CD14-positive monocyte (primary cell): Measurements from ENCODE around the gene XYLB. TPM values are rescaled to one million over a fixed set of nuclear protein-coding genes. Genes with fewer than 3 reads are reported as not detected.

Source experiments
- DNase-seq, 3 donors: peaks; one replicate each; pipeline ENCODE4 v3.0.0-alpha.2; 2011 to 2022
- H2AFZ ChIP-seq: 2 replicates; pipeline ENCODE4 v1.6.0; 2012; ENCODE audit warnings: mild to moderate bottlenecking, low read depth, low read length, inconsistent platforms; ENCODE audit not compliant: insufficient read depth, poor library complexity, severe bottlenecking
- H3K27ac ChIP-seq, 2 donors: 1 replicate in 1 of 2; 2 replicates in 1 of 2; pipeline ENCODE4 v1.5.1; 2012 to 2013; ENCODE audit warnings: low read length in 2 of 2, control low read depth in 1 of 2, inconsistent platforms in 1 of 2, low read depth in 1 of 2, mild to moderate bottlenecking in 1 of 2
- H3K27me3 ChIP-seq, 2 donors: one replicate each; pipeline versions ENCODE4 v1.6.0 to v1.6.1; 2011 to 2013; ENCODE audit warnings: low read length in 2 of 2; ENCODE audit not compliant: control insufficient read depth in 2 of 2, insufficient read depth in 2 of 2
- H3K36me3 ChIP-seq, 2 donors: replicated peaks in 1 of 2; 1 replicate in 1 of 2; 2 replicates in 1 of 2; pipeline versions ENCODE4 v1.5.1 to v1.6.1; 2012 to 2013; ENCODE audit warnings: low read length in 2 of 2, control low read depth in 1 of 2, inconsistent platforms in 1 of 2, mild to moderate bottlenecking in 1 of 2; ENCODE audit not compliant: insufficient read depth in 2 of 2, control insufficient read depth in 1 of 2
- H3K4me1 ChIP-seq, 2 donors: 1 replicate in 1 of 2; 2 replicates in 1 of 2; pipeline versions ENCODE4 v1.5.1 to v1.6.1; 2012 to 2013; ENCODE audit warnings: low read length in 2 of 2, control low read depth in 1 of 2, inconsistent platforms in 1 of 2, mild to moderate bottlenecking in 1 of 2, moderate library complexity in 1 of 2; ENCODE audit not compliant: insufficient read depth in 2 of 2, control insufficient read depth in 1 of 2
- H3K4me2 ChIP-seq: replicated peaks from 2 replicates; pipeline ENCODE3; 2012; ENCODE audit warnings: low read length, moderate library complexity, mild to moderate bottlenecking; ENCODE audit not compliant: poor library complexity, severe bottlenecking; ENCODE audit errors: extremely low read depth
- H3K4me3 ChIP-seq, 3 experiments: fragments of 200-600 bp in 1 of 3; sonication (generic) in 1 of 3; replicated peaks in 1 of 3; 1 replicate in 2 of 3; 2 replicates in 1 of 3; pipeline ENCODE4 v1.5.1; 2011 to 2013; ENCODE audit warnings: low read length in 3 of 3, mild to moderate bottlenecking in 3 of 3, control low read depth in 2 of 3, low read depth in 2 of 3, inconsistent platforms in 1 of 3, moderate library complexity in 1 of 3
- H3K79me2 ChIP-seq: 2 replicates; pipeline ENCODE4 v1.6.0; 2012; ENCODE audit warnings: mild to moderate bottlenecking, control low read depth, inconsistent platforms, low read length, moderate library complexity; ENCODE audit not compliant: insufficient read depth
- H3K9ac ChIP-seq: 2 replicates; pipeline ENCODE4 v1.6.0; 2017; ENCODE audit warnings: low read length, mild to moderate bottlenecking; ENCODE audit not compliant: insufficient read depth, poor library complexity, severe bottlenecking
- H3K9me3 ChIP-seq, 2 donors: replicated peaks in 1 of 2; 1 replicate in 1 of 2; 2 replicates in 1 of 2; pipeline versions ENCODE4 v1.5.1 to v1.6.1; 2012 to 2013; ENCODE audit warnings: low read length in 2 of 2, control low read depth in 1 of 2; ENCODE audit not compliant: control insufficient read depth in 1 of 2, insufficient read depth in 1 of 2
- H4K20me1 ChIP-seq: 2 replicates; pipeline ENCODE4 v1.6.0; 2012; ENCODE audit warnings: mild to moderate bottlenecking, low read length, control low read depth, moderate library complexity; ENCODE audit not compliant: insufficient read depth
- H3K27ac Mint-ChIP-seq, 7 donors: one replicate each; pipeline ENCODE4 v1.8.0; 2020; ENCODE audit warnings: mild to moderate bottlenecking in 7 of 7, mixed read lengths in 7 of 7, moderate library complexity in 6 of 7, inconsistent platforms in 2 of 7
- H3K27me3 Mint-ChIP-seq, 3 donors: one replicate each; pipeline ENCODE4 v1.8.0; 2021 to 2022; ENCODE audit warnings: low read depth in 3 of 3, mild to moderate bottlenecking in 3 of 3, mixed read lengths in 3 of 3, moderate library complexity in 3 of 3, inconsistent platforms in 1 of 3
- H3K36me3 Mint-ChIP-seq, 2 donors: one replicate each; pipeline ENCODE4 v1.8.0; 2020; ENCODE audit warnings: mixed read lengths in 2 of 2, inconsistent platforms in 1 of 2, mild to moderate bottlenecking in 1 of 2
- H3K4me1 Mint-ChIP-seq: one replicate; pipeline ENCODE4 v1.8.0; 2020; ENCODE audit warnings: mild to moderate bottlenecking, mixed read lengths
- H3K4me3 Mint-ChIP-seq, 2 donors: one replicate each; pipeline ENCODE4 v1.8.0; 2020; ENCODE audit warnings: mild to moderate bottlenecking in 2 of 2, mixed read lengths in 2 of 2, moderate library complexity in 1 of 2
- H3K9me3 Mint-ChIP-seq, 7 donors: one replicate each; pipeline ENCODE4 v1.8.0; 2020 to 2022; ENCODE audit warnings: mixed read lengths in 7 of 7, mild to moderate bottlenecking in 6 of 7, moderate library complexity in 6 of 7, inconsistent platforms in 2 of 7
- CTCF ChIP-seq: fragments of 200-600 bp; IDR thresholded peaks from one replicate; pipeline ENCODE4 v1.8.0; 2022; ENCODE audit warnings: antibody characterized with exemption, mild to moderate bottlenecking
- WGBS: methylation state at CpG from one replicate; pipeline ENCODE4 v1.1.5; 2013; ENCODE audit warnings: missing lambda C conversion rate; ENCODE audit not compliant: insufficient coverage; 5-methylcytosine and 5-hydroxymethylcytosine counted together
- intact Hi-C, 2 donors: fragments of 100-400 bp; cut with micrococcal nuclease; formaldehyde crosslinking; loops; one replicate each; pipeline versions ENCODE4 v1.15.0 to v1.15.1; 2023
- polyA plus RNA-seq, 3 donors: library from polyadenylated mRNA; depleted of rRNA in 1 of 3; unstranded in 2 of 3; stranded (reverse) in 1 of 3; fragments of 300-500 nt in 2 of 3; fragments of >200 nt in 1 of 3; fragmentation: Illumina TruSeq in 2 of 3; gene quantifications; 1 replicate in 2 of 3; 2 replicates in 1 of 3; pipeline ENCODE4 v1.2.3, GENCODE V29; 2012 to 2021

XYLB gene
- polyA plus RNA-seq, 3 donors: 0.60 to 1.00 (median 0.74) TPM

- H3K36me3 ChIP-seq: no peaks in the 10 kb centered on the region
- H3K4me1 ChIP-seq: peaks cover 19 to 26% of the 10 kb centered on the region in 2 donors
- no peak for TF ChIP-seq CTCF
- no peak overlapping the region for H3K4me2 ChIP-seq
- 100% methylated on average over 3 of the region's 3 CpGs for WGBS
- Mint-ChIP-seq H3K4me3 (peak overlapping the region in 1 of 2 donors; percentile 35), H3K27ac (no peak overlapping the region), H3K4me1 (peaks cover 16% of the 10 kb centered on the region), H3K36me3 (peaks cover 0 to 3% of the 10 kb centered on the region in 2 donors), H3K27me3 (peaks cover 37 to 53% (median 37%) of the 10 kb centered on the region in 3 donors), H3K9me3 (peaks cover 7 to 24% (median 20%) of the 10 kb centered on the region in 7 donors)
- DNase-seq: no peak
- no peak overlapping the region for H3K27ac ChIP-seq
- H3K27me3 ChIP-seq: peaks cover 30 to 39% of the 10 kb centered on the region in 2 donors
- intact Hi-C loops: no loop called here
- H3K9ac ChIP-seq: no peak overlapping the region
- no peaks in the 10 kb centered on the region for H3K79me2 ChIP-seq
- no peaks in the 10 kb centered on the region for H4K20me1 ChIP-seq
- no peak overlapping the region for H2AFZ ChIP-seq
- no peak overlapping the region for H3K4me3 ChIP-seq
- peaks cover 4 to 8% of the 10 kb centered on the region in 2 donors for H3K9me3 ChIP-seq
Observed at GRCh38 chr3:38450853-38451252, 104.3 kb downstream of the XYLB start.

DNA sequence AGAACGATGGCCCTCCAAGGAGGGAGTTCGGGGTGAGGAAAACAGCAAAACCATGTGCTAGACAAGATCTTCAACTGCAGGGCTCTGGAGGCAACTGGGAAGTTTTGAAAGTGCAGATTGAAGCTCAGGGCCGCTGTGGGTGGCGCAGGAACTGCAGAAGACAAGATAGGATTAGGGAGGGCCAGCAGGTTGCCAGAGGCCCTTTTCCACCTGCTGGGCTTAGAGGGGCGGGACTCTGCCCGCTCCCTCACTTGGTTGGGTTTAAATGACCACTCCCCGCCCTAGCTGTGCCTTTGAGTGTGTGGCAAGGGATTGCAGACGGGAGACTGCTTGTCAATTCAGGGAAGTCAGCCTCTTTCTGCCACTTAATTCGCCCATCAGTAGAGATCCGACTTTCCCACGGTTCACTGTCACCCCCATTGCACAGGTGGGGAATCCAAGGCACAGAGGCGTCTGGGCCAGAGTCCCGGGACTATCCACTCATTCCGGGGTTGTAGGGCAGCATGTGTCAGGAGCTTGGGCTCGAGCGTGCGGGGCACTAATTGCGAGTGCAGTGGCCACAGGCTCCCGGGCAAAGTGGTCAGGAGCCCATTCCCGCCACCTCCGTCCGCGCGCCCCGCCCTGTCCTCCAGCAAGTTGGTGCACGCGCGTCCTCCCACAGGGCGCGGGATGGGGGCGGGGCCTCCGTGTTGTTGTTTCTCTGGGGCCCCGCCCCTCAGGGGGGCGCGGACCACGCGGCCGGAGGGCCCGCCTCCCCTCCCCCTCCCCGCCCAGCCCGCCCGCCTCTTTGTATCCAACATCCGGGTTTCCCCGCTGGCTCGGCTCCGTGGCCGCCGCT is 106.7 kb downstream of the XYLB start, which contains the start of gene ACVR2B:
TSS of gene ACVR2B (plus strand) at position 816 of the 838 bp plus-strand sequence. CDS start 433 bp downstream, outside the sequence.
- Histone ChIP-seq H3K4me2 (peak within 1 kb of the TSS; percentile 91), H3K79me2 (no peaks in the 10 kb centered on the region), H3K27ac (no peak within 1 kb of the TSS), H4K20me1 (no peaks in the 10 kb centered on the region), H3K4me1 (peaks cover 20 to 29% of the 10 kb centered on the region in 2 donors), H3K9me3 (peaks cover 3 to 8% of the 10 kb centered on the region in 2 donors), H3K36me3 (no peaks in the 10 kb centered on the region), H3K4me3 (peak within 1 kb of the TSS; percentile 32 to 78 (median 46)), H3K27me3 (peaks cover 36 to 45% of the 10 kb centered on the region in 2 donors), H2AFZ (peak within 1 kb of the TSS; percentile 72), H3K9ac (peak within 1 kb of the TSS; percentile 36)
- intact Hi-C loops: no loop called here
- H3K27ac Mint-ChIP-seq: peak within 1 kb of the TSS in 2 of 7 donors; percentile 25 to 83
- no peak for TF ChIP-seq CTCF
- peaks cover 0 to 3% of the 10 kb centered on the region in 2 donors for H3K36me3 Mint-ChIP-seq
- peaks cover 46 to 56% (median 47%) of the 10 kb centered on the region in 3 donors for H3K27me3 Mint-ChIP-seq
- DNase-seq: peak; percentile 13 to 21 (median 14)
- WGBS: 9% methylated on average over 26 of the region's 48 CpGs
- peak within 1 kb of the TSS; percentile 91 to 98 for H3K4me3 Mint-ChIP-seq
- peaks cover 7 to 22% (median 15%) of the 10 kb centered on the region in 7 donors for H3K9me3 Mint-ChIP-seq
- peaks cover 20% of the 10 kb centered on the region for H3K4me1 Mint-ChIP-seq
